Measurements from ENCODE around the gene UBE2K. TPM values are rescaled to one million over a fixed set of nuclear protein-coding genes. Genes with fewer than 3 reads are reported as not detected.

The UBE2K gene
- total and polyA plus RNA-seq, 2 donors (not counting 1 experiment from before 2014, with no cell fraction given) = 19.3 to 51.0 TPM

GRCh38 chr4:39763714-39764572 lies 66.0 kb downstream of the UBE2K start:
- intact Hi-C loops (cut with micrococcal nuclease) = no loop called here
- Histone ChIP-seq H3K4me3 (ENCODE audit: control extremely low read depth in 1 of 5, extremely low read depth in 1 of 5, insufficient read depth in 1 of 5, low read depth in 2 of 5, low read length in 4 of 5) (no peak overlapping the region), H3K36me3 (replicated peaks in 1 of 2; ENCODE audit: control extremely low read depth in 1 of 2, control insufficient read depth in 1 of 2, extremely low read depth in 1 of 2, insufficient read depth in 2 of 2, low read length in 1 of 2) (peaks cover 6 to 25% of the 10 kb centered on the region in 2 experiments), H2AFZ (ENCODE audit: insufficient read depth, low read depth, low read length, poor library complexity, severe bottlenecking) (no peak overlapping the region), H3K27me3 (replicated peaks in 1 of 4; ENCODE audit: control extremely low read depth in 1 of 4, control insufficient read depth in 3 of 4, insufficient read depth in 4 of 4, low read length in 3 of 4) (no peaks in the 10 kb centered on the region), H3K27ac (ENCODE audit: low read length in 2 of 2) (peak overlapping the region in 1 of 2 donors; percentile 51), H3K9ac (ENCODE audit: low read length) (no peak overlapping the region), H3K9me3 (ENCODE audit: control extremely low read depth in 1 of 3, control insufficient read depth in 2 of 3, insufficient read depth in 1 of 3, low read length in 2 of 3) (no peaks in the 10 kb centered on the region), H3K79me2 (ENCODE audit: control insufficient read depth, insufficient read depth, low read length) (no peaks in the 10 kb centered on the region), H4K20me1 (ENCODE audit: control insufficient read depth, insufficient read depth, low read length, poor library complexity, severe bottlenecking) (no peaks in the 10 kb centered on the region), H3K4me1 (ENCODE audit: control insufficient read depth in 2 of 2, insufficient read depth in 2 of 2, low read length in 2 of 2) (peaks cover 0 to 11% of the 10 kb centered on the region in 2 donors), H3K4me2 (replicated peaks; ENCODE audit: low read depth, low read length, poor library complexity, severe bottlenecking) (no peak overlapping the region)
- Mint-ChIP-seq H3K4me1 (peaks cover 14% of the 10 kb centered on the region), H3K9me3 (ENCODE audit: insufficient read depth) (no peaks in the 10 kb centered on the region), H3K4me3 (no peak overlapping the region), H3K27me3 (no peaks in the 10 kb centered on the region), H3K27ac (peak overlapping the region; percentile 67)
- CTCF ChIA-PET = interaction anchor here (1.2 kb wide), 1 partner anchor 294 kb away, joined by 4 read pairs; no protein-coding TSS in a partner anchor
- POLR2A ChIA-PET = no interaction called here
- peak; percentile 14 for DNase-seq
- 70% methylated on average over 6 of the region's 9 CpGs for WGBS (ENCODE audit: insufficient coverage)
- TF ChIP-seq CTCF (IDR thresholded peaks at IDR 0.05) (no peak), EZH2 (IDR thresholded peaks at IDR 0.05; ENCODE audit: borderline replicate concordance, insufficient read depth, low read depth, low read length, poor library complexity, severe bottlenecking) (no peak)
- ATAC-seq (ENCODE audit: low read depth) = peak; percentile 56

DNA sequence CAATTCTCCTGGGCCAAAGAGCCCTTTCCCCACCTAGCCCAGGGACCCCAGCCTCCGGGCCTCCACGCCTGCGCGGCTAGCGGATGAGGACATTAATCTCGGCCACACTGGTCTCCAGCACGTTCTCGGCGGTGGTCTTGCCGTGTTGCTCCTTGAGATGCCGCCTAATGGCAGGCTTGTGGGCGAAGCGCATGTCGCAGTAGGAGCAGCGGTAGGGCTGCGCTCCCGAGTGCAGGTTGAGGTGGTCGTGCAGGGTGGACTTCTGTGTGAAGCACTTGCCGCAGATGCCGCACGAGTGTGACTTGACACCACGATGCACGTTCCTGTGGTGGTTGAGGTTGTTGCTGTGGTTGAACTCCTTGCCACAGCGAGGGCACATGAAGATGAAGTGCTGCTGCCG lies 72.1 kb downstream of the UBE2K start:
- H3K27ac Mint-ChIP-seq = no peak overlapping the region

More for the DNA sequence above, 72.1 kb downstream of the UBE2K start:
- no peaks in the 10 kb centered on the region for H3K4me1 ChIP-seq (ENCODE audit: control insufficient read depth in 2 of 2, insufficient read depth in 2 of 2, low read length in 2 of 2)
- no peak for DNase-seq
- H3K4me3 ChIP-seq (ENCODE audit: control extremely low read depth in 1 of 5, extremely low read depth in 1 of 5, insufficient read depth in 1 of 5, low read depth in 2 of 5, low read length in 4 of 5) = no peak overlapping the region
- ATAC-seq (ENCODE audit: low read depth) = no peak
- H3K9ac ChIP-seq (ENCODE audit: low read length) = no peak overlapping the region
- no peaks in the 10 kb centered on the region for H3K27me3 ChIP-seq (replicated peaks in 1 of 4; ENCODE audit: control extremely low read depth in 1 of 4, control insufficient read depth in 3 of 4, insufficient read depth in 4 of 4, low read length in 3 of 4)
- intact Hi-C loops (cut with micrococcal nuclease) = no loop called here
- H3K27ac ChIP-seq (ENCODE audit: low read length in 2 of 2) = no peak overlapping the region
- POLR2A ChIA-PET = no interaction called here
- H3K4me3 Mint-ChIP-seq = no peak overlapping the region
- TF ChIP-seq CTCF (IDR thresholded peaks at IDR 0.05) (no peak), EZH2 (IDR thresholded peaks at IDR 0.05; ENCODE audit: borderline replicate concordance, insufficient read depth, low read depth, low read length, poor library complexity, severe bottlenecking) (no peak)
- H2AFZ ChIP-seq (ENCODE audit: insufficient read depth, low read depth, low read length, poor library complexity, severe bottlenecking) = no peak overlapping the region
- H3K9me3 ChIP-seq (ENCODE audit: control extremely low read depth in 1 of 3, control insufficient read depth in 2 of 3, insufficient read depth in 1 of 3, low read length in 2 of 3) = no peaks in the 10 kb centered on the region
- H3K4me2 ChIP-seq (replicated peaks; ENCODE audit: low read depth, low read length, poor library complexity, severe bottlenecking) = no peak overlapping the region
- no peaks in the 10 kb centered on the region for H3K79me2 ChIP-seq (ENCODE audit: control insufficient read depth, insufficient read depth, low read length)
- H4K20me1 ChIP-seq (ENCODE audit: control insufficient read depth, insufficient read depth, low read length, poor library complexity, severe bottlenecking) = peaks cover 3% of the 10 kb centered on the region
- H3K36me3 ChIP-seq (replicated peaks in 1 of 2; ENCODE audit: control extremely low read depth in 1 of 2, control insufficient read depth in 1 of 2, extremely low read depth in 1 of 2, insufficient read depth in 2 of 2, low read length in 1 of 2) = peaks cover 1 to 31% of the 10 kb centered on the region in 2 experiments
- H3K9me3 Mint-ChIP-seq (ENCODE audit: insufficient read depth) = no peaks in the 10 kb centered on the region
- no peaks in the 10 kb centered on the region for H3K27me3 Mint-ChIP-seq
- CTCF ChIA-PET = no interaction called here
- H3K4me1 Mint-ChIP-seq = peaks cover under 1% of the 10 kb centered on the region
- 96% methylated on average over 23 of the region's 25 CpGs for WGBS (ENCODE audit: insufficient coverage)
